ENCODE data around the gene HSPA12B.

DNA sequence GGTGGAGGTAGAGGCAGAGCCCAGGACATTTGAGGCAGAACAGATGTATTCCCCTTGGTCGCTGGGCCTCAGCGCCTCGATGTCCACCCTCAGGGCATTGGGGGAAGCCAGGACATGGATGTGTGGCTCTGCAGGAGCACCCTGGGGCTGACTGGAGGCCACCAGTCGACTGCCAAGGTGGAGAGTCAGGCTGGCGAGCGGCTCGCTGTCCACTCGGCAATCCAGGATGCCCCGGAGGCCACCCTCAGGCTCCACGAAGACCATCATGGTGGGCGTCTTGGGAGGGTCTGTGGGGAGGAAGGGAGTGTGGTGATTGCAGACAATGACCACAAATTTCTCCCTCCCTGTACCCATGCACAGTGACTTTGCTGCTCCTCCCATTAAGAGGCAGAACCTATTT is 42.5 kb upstream of the HSPA12B start:
- TF ChIP-seq POLR2A (IDR thresholded peaks at IDR 0.05) (no peak), POLR2AphosphoS5 (IDR thresholded peaks at IDR 0.05) (no peak)
